ENCODE data around the gene INPP5D. TPM values are rescaled to one million over a fixed set of nuclear protein-coding genes. Genes with fewer than 3 reads are reported as not detected.

INPP5D gene
- total and polyA plus RNA-seq, 12 donors, result 3.4 to 29.4 (median 14.3) TPM

GRCh38 chr2:233044974-233045605, 15.1 kb upstream of the INPP5D start:
- Histone ChIP-seq H3K27ac (no peak overlapping the region), H3K27me3 (no peaks in the 10 kb centered on the region), H3K36me3 (replicated peaks in 1 of 2) (no peaks in the 10 kb centered on the region), H3K4me3 (no peak overlapping the region), H3K9me3 (replicated peaks in 1 of 3) (no peaks in the 10 kb centered on the region), H3K4me1 (replicated peaks in 1 of 2) (no peaks in the 10 kb centered on the region)
- DNase-seq, result no peak
- WGBS, 4 donors, result 81 to 91% (median 87%) methylated on average over 7 to 9 of the region's 9 CpGs
- no peak for TF ChIP-seq POLR2A (IDR thresholded peaks at IDR 0.05)
- no peak for TF ChIP-seq CTCF (IDR thresholded peaks at IDR 0.05)
- intact Hi-C loops (cut with DNase I), result no loop called here

- Histone ChIP-seq H3K36me3 (replicated peaks in 1 of 2) (no peaks in the 10 kb centered on the region), H3K27me3 (no peaks in the 10 kb centered on the region), H3K27ac (no peak overlapping the region), H3K4me1 (replicated peaks in 1 of 2) (no peaks in the 10 kb centered on the region), H3K4me3 (no peak overlapping the region), H3K9me3 (replicated peaks in 1 of 3) (no peaks in the 10 kb centered on the region)
- no peak for DNase-seq
- 93 to 100% (median 95%) methylated on average over 3 of the region's 3 CpGs for WGBS, 4 donors
- TF ChIP-seq POLR2A (IDR thresholded peaks at IDR 0.05) (no peak), CTCF (IDR thresholded peaks at IDR 0.05) (no peak)
- intact Hi-C loops (cut with DNase I), result no loop called here
These were observed 12.9 kb upstream of the INPP5D start for GRCh38 chr2:233047206-233047605.

- intact Hi-C loops (cut with DNase I), result no loop called here
- no peak overlapping the region for H3K27ac ChIP-seq
- H3K9me3 ChIP-seq (replicated peaks in 1 of 3), result no peaks in the 10 kb centered on the region
- TF ChIP-seq POLR2A (IDR thresholded peaks at IDR 0.05), result no peak
- TF ChIP-seq CTCF (IDR thresholded peaks at IDR 0.05), result no peak
- H3K4me3 ChIP-seq, result no peak overlapping the region
- WGBS, 4 donors, result 81 to 94% (median 84%) methylated on average over 9 of the region's 9 CpGs
- DNase-seq, result peak in 1 of 7 donors; percentile 13
- H3K36me3 ChIP-seq (replicated peaks in 1 of 2), result no peaks in the 10 kb centered on the region
- no peaks in the 10 kb centered on the region for H3K4me1 ChIP-seq (replicated peaks in 1 of 2)
- H3K27me3 ChIP-seq, result no peaks in the 10 kb centered on the region
These were observed 12.5 kb upstream of the INPP5D start for GRCh38 chr2:233047667-233048066.

- Histone ChIP-seq H3K27me3 (no peaks in the 10 kb centered on the region), H3K9me3 (replicated peaks in 1 of 3) (no peaks in the 10 kb centered on the region), H3K36me3 (replicated peaks in 1 of 2) (no peaks in the 10 kb centered on the region), H3K27ac (no peak overlapping the region), H3K4me1 (replicated peaks in 1 of 2) (no peaks in the 10 kb centered on the region), H3K4me3 (no peak overlapping the region)
- intact Hi-C loops (cut with DNase I), result no loop called here
- DNase-seq, result no peak
- WGBS, 4 donors, result 83 to 85% (median 84%) methylated on average over 10 of the region's 10 CpGs
- TF ChIP-seq POLR2A (IDR thresholded peaks at IDR 0.05) (no peak), CTCF (IDR thresholded peaks at IDR 0.05) (no peak)
These were observed 11.5 kb upstream of the INPP5D start for GRCh38 chr2:233048569-233049193.
